IMR-90 (cell line): ENCODE measurements around the gene CTPS1.

Experiments
- BHLHE40 ChIP-seq: fragments of 150-350 bp; IDR thresholded peaks from 2 replicates; pipeline ENCODE4 v1.6.1; 2016; ENCODE audit warnings: mild to moderate bottlenecking, low read depth, low read length
- POLR2A ChIP-seq: IDR thresholded peaks from 2 replicates; pipeline ENCODE4 v1.6.1; 2012; ENCODE audit warnings: mild to moderate bottlenecking, low read depth, low read length
- RAD21 ChIP-seq: IDR thresholded peaks from 2 replicates; pipeline ENCODE4 v1.6.1; 2012; ENCODE audit warnings: low read length, improper control_type of control experiment
- TF ChIP-seq, protein P1 (sequence below): conservative IDR thresholded peaks from 2 replicates; pipeline ENCODE4 v1.5.1; 2012; ENCODE audit warnings: mild to moderate bottlenecking, low read depth, low read length, improper control_type of control experiment

DNA sequence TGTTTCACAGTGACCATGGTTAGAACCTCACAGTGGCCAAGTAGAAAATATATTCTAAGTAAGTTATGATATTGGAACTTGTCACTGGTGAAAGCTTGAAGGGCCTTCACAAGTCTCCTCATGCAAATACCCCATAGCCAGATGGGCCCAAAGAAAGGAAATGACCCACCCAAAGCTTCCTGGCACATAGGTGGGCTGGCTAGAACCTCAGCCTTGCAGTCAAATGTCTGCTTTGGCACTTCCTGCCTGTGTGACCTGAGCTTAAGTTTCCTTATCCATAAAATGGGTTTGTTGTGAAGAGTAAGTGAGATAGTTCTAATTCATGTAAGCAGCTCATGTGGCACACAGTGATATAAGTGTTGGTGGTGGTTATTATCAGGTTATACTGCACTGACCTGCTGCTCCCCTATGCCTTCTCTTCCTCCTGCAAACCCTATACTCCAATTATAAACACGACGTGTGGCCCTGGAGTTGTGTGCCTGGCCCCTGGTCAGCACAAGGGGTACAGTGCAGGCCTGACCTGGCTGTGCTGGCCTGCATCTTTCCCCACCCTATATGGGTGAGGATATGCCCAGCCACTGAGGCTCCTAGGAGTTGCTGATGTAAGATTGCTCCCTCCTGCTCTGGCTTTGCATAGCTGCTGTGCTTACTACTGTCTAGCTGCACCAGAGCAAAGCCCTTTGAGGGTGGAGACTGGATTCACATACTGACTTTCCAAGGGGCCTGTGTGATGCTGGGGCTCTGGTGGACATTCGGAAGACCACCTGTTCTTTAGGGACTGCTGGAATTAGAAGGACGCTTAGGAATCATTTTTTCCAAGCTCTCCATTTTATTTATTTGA, 46.7 kb downstream of the CTPS1 start:
- no peak for TF ChIP-seq POLR2A
- TF ChIP-seq, protein P1, sequence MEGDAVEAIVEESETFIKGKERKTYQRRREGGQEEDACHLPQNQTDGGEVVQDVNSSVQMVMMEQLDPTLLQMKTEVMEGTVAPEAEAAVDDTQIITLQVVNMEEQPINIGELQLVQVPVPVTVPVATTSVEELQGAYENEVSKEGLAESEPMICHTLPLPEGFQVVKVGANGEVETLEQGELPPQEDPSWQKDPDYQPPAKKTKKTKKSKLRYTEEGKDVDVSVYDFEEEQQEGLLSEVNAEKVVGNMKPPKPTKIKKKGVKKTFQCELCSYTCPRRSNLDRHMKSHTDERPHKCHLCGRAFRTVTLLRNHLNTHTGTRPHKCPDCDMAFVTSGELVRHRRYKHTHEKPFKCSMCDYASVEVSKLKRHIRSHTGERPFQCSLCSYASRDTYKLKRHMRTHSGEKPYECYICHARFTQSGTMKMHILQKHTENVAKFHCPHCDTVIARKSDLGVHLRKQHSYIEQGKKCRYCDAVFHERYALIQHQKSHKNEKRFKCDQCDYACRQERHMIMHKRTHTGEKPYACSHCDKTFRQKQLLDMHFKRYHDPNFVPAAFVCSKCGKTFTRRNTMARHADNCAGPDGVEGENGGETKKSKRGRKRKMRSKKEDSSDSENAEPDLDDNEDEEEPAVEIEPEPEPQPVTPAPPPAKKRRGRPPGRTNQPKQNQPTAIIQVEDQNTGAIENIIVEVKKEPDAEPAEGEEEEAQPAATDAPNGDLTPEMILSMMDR = no peak
- no peak for TF ChIP-seq BHLHE40
- TF ChIP-seq RAD21 = no peak
